A549 (cell line): Measurements from ENCODE around the gene KCNK16. TPM values are rescaled to one million over a fixed set of nuclear protein-coding genes. Genes with fewer than 3 reads are reported as not detected.

Experiments
- ATAC-seq, 2 experiments: fragments of 200-7000 bp in 1 of 2; fragments of >200 bp in 1 of 2; cut with Nextera tagmentation in 1 of 2; cut with Tn5 transposase in 1 of 2; 3 replicates each; pipeline versions ENCODE4 v1.8.0 to v1.9.1; 2018 to 2020; ENCODE audit warnings: mild to moderate bottlenecking in 1 of 2, moderate library complexity in 1 of 2
- CTCF ChIA-PET: fragments of 300-600 bp; sonication (Branson Sonifier 250); formaldehyde crosslinking; extraction: SDS; loops from one replicate; lab custom pipeline; 2021; ENCODE audit warnings: antibody characterized with exemption, inconsistent platforms; lab: Yijun Ruan, JAX
- POLR2A ChIA-PET: fragments of 350-600 bp; formaldehyde crosslinking; extraction: SDS; loops from one replicate; lab custom pipeline; 2021; ENCODE audit warnings: antibody characterized with exemption, inconsistent platforms; lab: Yijun Ruan, JAX
- DNase-seq, 2 experiments: peaks; one replicate each; pipeline versions ENCODE4 v3.0.0 to v3.0.0-alpha.2; 2011 to 2016; ENCODE audit warnings: low read depth in 1 of 2, low spot score in 1 of 2
- FAIRE-seq: peaks from 2 replicates; lab custom pipeline; 2011; peaks lifted over from hg19 to GRCh38; lab: Jason Lieb, UNC
- H3K27ac ChIP-seq, 2 experiments: fragments of >200 bp; sonication (Bioruptor Twin); formaldehyde crosslinking; 3 replicates each; pipeline ENCODE4 v1.5.1; 2016 to 2017
- H3K4me1 ChIP-seq: fragments of >200 bp; sonication (Bioruptor Twin); formaldehyde crosslinking; 3 replicates; pipeline ENCODE4 v1.6.1; 2016
- H3K4me2 ChIP-seq: fragments of >200 bp; sonication (Bioruptor Twin); formaldehyde crosslinking; 3 replicates; pipeline ENCODE4 v1.6.1; 2016
- H3K4me3 ChIP-seq: fragments of >200 bp; sonication (Bioruptor Twin); formaldehyde crosslinking; 3 replicates; pipeline ENCODE4 v1.5.1; 2016
- H3K9me3 ChIP-seq: fragments of >200 bp; sonication (Bioruptor Twin); formaldehyde crosslinking; 3 replicates; pipeline ENCODE4 v1.6.1; 2016
- BCL3 ChIP-seq: fragments of >200 bp; sonication (Bioruptor Twin); formaldehyde crosslinking; IDR thresholded peaks from 3 replicates; pipeline ENCODE4 v1.6.1; 2016
- CBX2 ChIP-seq: fragments of 200-600 bp; sonication (generic); IDR thresholded peaks from 2 replicates; pipeline ENCODE4 v1.6.1; 2016; ENCODE audit warnings: low read depth, mild to moderate bottlenecking, borderline replicate concordance
- CBX8 ChIP-seq: fragments of 200-600 bp; sonication (generic); IDR thresholded peaks from 2 replicates; pipeline ENCODE4 v1.6.1; 2016
- CHD2 ChIP-seq: fragments of 150-350 bp; IDR thresholded peaks from 2 replicates; pipeline ENCODE4 v1.6.1; 2014; ENCODE audit warnings: low read length; ENCODE audit not compliant: partially characterized antibody
- CHD4 ChIP-seq: fragments of 200-600 bp; sonication (generic); IDR thresholded peaks from 2 replicates; pipeline ENCODE4 v1.6.1; 2016; ENCODE audit warnings: antibody characterized with exemption, mild to moderate bottlenecking, borderline replicate concordance
- EHF ChIP-seq: fragments of 250-450 bp; sonication (Bioruptor Pico); IDR thresholded peaks from 2 replicates; pipeline ENCODE4 v1.5.0; 2020; ENCODE audit warnings: mild to moderate bottlenecking
- EHMT2 ChIP-seq: fragments of 200-600 bp; sonication (generic); IDR thresholded peaks from 2 replicates; pipeline ENCODE4 v1.6.1; 2016; ENCODE audit warnings: antibody characterized with exemption, low read depth, mild to moderate bottlenecking, moderate library complexity
- ELK1 ChIP-seq: fragments of 150-350 bp; IDR thresholded peaks from 2 replicates; pipeline ENCODE4 v1.6.1; 2014; ENCODE audit warnings: low read depth, mild to moderate bottlenecking, low read length
- ESRRA ChIP-seq: fragments of 150-350 bp; IDR thresholded peaks from 2 replicates; pipeline ENCODE4 v1.6.1; 2014; ENCODE audit warnings: mild to moderate bottlenecking, low read length, borderline replicate concordance
- FOSL2 ChIP-seq, 2 experiments: fragments of 450-650 bp in 1 of 2; fragments of >200 bp in 1 of 2; sonication (Bioruptor Twin) in 1 of 2; formaldehyde crosslinking; IDR thresholded peaks; 2 replicates each; pipeline versions ENCODE4 v1.5.0 to v1.6.1; 2016 to 2020; ENCODE audit warnings: mild to moderate bottlenecking in 1 of 2, moderate library complexity in 1 of 2
- FOXS1 ChIP-seq: fragments of 250-450 bp; sonication (Bioruptor Pico); IDR thresholded peaks from 2 replicates; pipeline ENCODE4 v1.5.0; 2020; ENCODE audit warnings: mild to moderate bottlenecking, moderate library complexity
- GATA3 ChIP-seq: IDR thresholded peaks from 2 replicates; pipeline ENCODE4 v1.6.1; 2012; ENCODE audit warnings: borderline replicate concordance
- HDAC2 ChIP-seq: fragments of 200-600 bp; sonication (generic); IDR thresholded peaks from 2 replicates; pipeline ENCODE4 v1.6.1; 2016
- HMGXB4 ChIP-seq: fragments of 250-450 bp; sonication (Bioruptor Pico); IDR thresholded peaks from 2 replicates; pipeline ENCODE4 v1.5.0; 2021; ENCODE audit warnings: mild to moderate bottlenecking, moderate library complexity, borderline replicate concordance
- JUNB ChIP-seq: fragments of >200 bp; sonication (Bioruptor Twin); formaldehyde crosslinking; IDR thresholded peaks from 2 replicates; pipeline ENCODE4 v1.6.1; 2016
- KDM5A ChIP-seq: fragments of 200-600 bp; sonication (generic); IDR thresholded peaks from 2 replicates; pipeline ENCODE4 v1.6.1; 2016; ENCODE audit warnings: antibody characterized with exemption, mild to moderate bottlenecking
- MAX ChIP-seq: IDR thresholded peaks from 2 replicates; pipeline ENCODE4 v1.6.1; 2012
- NR3C1 ChIP-seq: fragments of >200 bp; sonication (Bioruptor Twin); formaldehyde crosslinking; IDR thresholded peaks from 3 replicates; pipeline ENCODE4 v1.6.1; 2017
- PHF8 ChIP-seq: fragments of 200-600 bp; sonication (generic); IDR thresholded peaks from 2 replicates; pipeline ENCODE4 v1.6.1; 2016; ENCODE audit warnings: low read depth, mild to moderate bottlenecking, antibody characterized with exemption, moderate library complexity, borderline replicate concordance
- POLR2AphosphoS2 ChIP-seq: conservative IDR thresholded peaks from 2 replicates; pipeline ENCODE4 v1.6.1; 2012; ENCODE audit warnings: low read length, improper control_type of control experiment, inconsistent platforms
- RARB ChIP-seq: fragments of 250-450 bp; sonication (Bioruptor Pico); IDR thresholded peaks from 2 replicates; pipeline ENCODE4 v1.8.0; 2021; ENCODE audit warnings: mild to moderate bottlenecking, moderate library complexity
- RCOR1 ChIP-seq: fragments of 150-350 bp; IDR thresholded peaks from 2 replicates; pipeline ENCODE4 v1.6.1; 2014; ENCODE audit warnings: antibody characterized with exemption, low read length, low read depth
- TFCP2L1 ChIP-seq: fragments of 250-450 bp; sonication (Bioruptor Pico); IDR thresholded peaks from 2 replicates; pipeline ENCODE4 v1.5.0; 2021; ENCODE audit warnings: mild to moderate bottlenecking
- USF2 ChIP-seq: fragments of 450-650 bp; IDR thresholded peaks from 2 replicates; pipeline ENCODE4 v1.6.1; 2014; ENCODE audit warnings: antibody characterized with exemption
- ZC3H11A ChIP-seq: fragments of 450-650 bp; IDR thresholded peaks from 2 replicates; pipeline ENCODE4 v1.6.1; 2014; ENCODE audit warnings: antibody characterized with exemption, mild to moderate bottlenecking
- ZSCAN20 ChIP-seq: fragments of 250-450 bp; sonication (Bioruptor Pico); IDR thresholded peaks from 2 replicates; pipeline ENCODE4 v1.8.0; 2022; ENCODE audit warnings: mild to moderate bottlenecking, moderate library complexity
- WGBS: methylation state at CpG from one replicate; pipeline ENCODE4 v1.1.6; 2017; ENCODE audit errors: missing lambda C conversion rate; 5-methylcytosine and 5-hydroxymethylcytosine counted together
- polyA plus RNA-seq, 4 experiments: library from polyadenylated mRNA; depleted of rRNA in 3 of 4; stranded (reverse); fragments of >200 nt; fragmentation: RNase III in 1 of 4; extraction: RNeasy Plus Mini Kit Qiagen cat#74134 plus additional on column Dnase treatment in 1 of 4; gene quantifications; 2 replicates in 3 of 4; 3 replicates in 1 of 4; pipeline ENCODE4 v1.2.3, GENCODE V29; 2011 to 2017

The KCNK16 gene
- polyA plus RNA-seq, 2 of the 4 experiments (the other 2 are of a cell fraction), result not detected

- WGBS, result 38% methylated on average over 11 of the region's 80 CpGs
- no peak for DNase-seq
- ChIA-PET POLR2A (no interaction called here), CTCF (interaction anchor here (1.1 to 10.0 kb wide), 2 partner anchors 17 to 147 kb away, joined by 6 to 108 read pairs; no protein-coding TSS in a partner anchor)
- FAIRE-seq, result no peak
- H3K4me3 ChIP-seq, result peak overlapping the region; percentile 21; the same call in 1 of the 3 replicates
- H3K9me3 ChIP-seq, result no peaks in the 10 kb centered on the region
- no peak for ATAC-seq
- H3K4me1 ChIP-seq, result no peaks in the 10 kb centered on the region
- peak overlapping the region; percentile 62 for H3K4me2 ChIP-seq
- no peak overlapping the region for H3K27ac ChIP-seq
- no peak for TF ChIP-seq FOXS1 (CRISPR knock-in tag)
- TF ChIP-seq, all 56 proteins: peak for 0
Observed at GRCh38 chr6:39313526-39314272, 8.8 kb downstream of the KCNK16 start.

GRCh38 chr6:39312912-39313525 is 9.5 kb downstream of the KCNK16 start:
- H3K4me1 ChIP-seq, result no peaks in the 10 kb centered on the region
- ChIA-PET CTCF (interaction anchor here (10.0 kb wide), 1 partner anchor 147 kb away, joined by 108 read pairs; no protein-coding TSS in a partner anchor), POLR2A (no interaction called here)
- WGBS, result 37% methylated on average over 17 of the region's 45 CpGs
- FAIRE-seq (no peak), ATAC-seq (no peak), DNase-seq (no peak)
- no peak for TF ChIP-seq FOSL2 (IDR thresholded peaks at IDR 0.05)
- TF ChIP-seq FOSL2 (CRISPR knock-in tag; IDR thresholded peaks at IDR 0.05), result no peak
- TF ChIP-seq NR3C1, result no peak
- no peak for TF ChIP-seq CHD4
- no peak for TF ChIP-seq JUNB
- no peak for TF ChIP-seq ESRRA
- TF ChIP-seq RCOR1, result no peak
- no peak for TF ChIP-seq GATA3
- TF ChIP-seq ZC3H11A, result no peak
- TF ChIP-seq HDAC2, result no peak
- TF ChIP-seq POLR2AphosphoS2, result no peak
- no peak for TF ChIP-seq EHMT2
- no peak for TF ChIP-seq PHF8
- TF ChIP-seq ZSCAN20 (CRISPR knock-in tag), result no peak
- no peak for TF ChIP-seq TFCP2L1 (CRISPR knock-in tag)
- no peak for TF ChIP-seq KDM5A
- no peaks in the 10 kb centered on the region for H3K9me3 ChIP-seq
- H3K4me3 ChIP-seq, result no peak overlapping the region
- peak overlapping the region; percentile 62; the same call in 1 of the 3 replicates for H3K4me2 ChIP-seq
- H3K27ac ChIP-seq, result no peak overlapping the region

GRCh38 chr6:39310542-39310941 is 12.0 kb downstream of the KCNK16 start:
- FAIRE-seq (no peak), ATAC-seq (no peak; a peak in 1 of 6 replicates), DNase-seq (no peak)
- no peaks in the 10 kb centered on the region for H3K9me3 ChIP-seq
- no peak overlapping the region for H3K4me2 ChIP-seq
- no peak overlapping the region for H3K4me3 ChIP-seq
- ChIA-PET POLR2A (no interaction called here), CTCF (interaction anchor here (0.7 to 10.0 kb wide), 28 partner anchors 8 to 439 kb away, joined by 3 to 108 read pairs (median 4); partner anchors contain the start of genes KCNK16 and SAYSD1)
- no peak overlapping the region for H3K27ac ChIP-seq
- WGBS, result 0% methylated on average over 1 of the region's 4 CpGs
- no peaks in the 10 kb centered on the region for H3K4me1 ChIP-seq
- TF ChIP-seq RCOR1 (no peak), CHD2 (no peak), CBX8 (no peak), CBX2 (no peak), USF2 (no peak), RARB (CRISPR knock-in tag) (no peak), EHF (CRISPR knock-in tag) (no peak), FOXS1 (CRISPR knock-in tag) (no peak), ELK1 (no peak), MAX (no peak), HDAC2 (no peak), HMGXB4 (CRISPR knock-in tag) (no peak), ZSCAN20 (CRISPR knock-in tag) (no peak), BCL3 (no peak)
